ENCODE results near the gene HERPUD2.
"Not testable (repeated sequence)": the region's sequence is repeated elsewhere in the genome, so short reads cannot be mapped to it uniquely, and the experiment has no call there.

The HERPUD2 gene

DNA sequence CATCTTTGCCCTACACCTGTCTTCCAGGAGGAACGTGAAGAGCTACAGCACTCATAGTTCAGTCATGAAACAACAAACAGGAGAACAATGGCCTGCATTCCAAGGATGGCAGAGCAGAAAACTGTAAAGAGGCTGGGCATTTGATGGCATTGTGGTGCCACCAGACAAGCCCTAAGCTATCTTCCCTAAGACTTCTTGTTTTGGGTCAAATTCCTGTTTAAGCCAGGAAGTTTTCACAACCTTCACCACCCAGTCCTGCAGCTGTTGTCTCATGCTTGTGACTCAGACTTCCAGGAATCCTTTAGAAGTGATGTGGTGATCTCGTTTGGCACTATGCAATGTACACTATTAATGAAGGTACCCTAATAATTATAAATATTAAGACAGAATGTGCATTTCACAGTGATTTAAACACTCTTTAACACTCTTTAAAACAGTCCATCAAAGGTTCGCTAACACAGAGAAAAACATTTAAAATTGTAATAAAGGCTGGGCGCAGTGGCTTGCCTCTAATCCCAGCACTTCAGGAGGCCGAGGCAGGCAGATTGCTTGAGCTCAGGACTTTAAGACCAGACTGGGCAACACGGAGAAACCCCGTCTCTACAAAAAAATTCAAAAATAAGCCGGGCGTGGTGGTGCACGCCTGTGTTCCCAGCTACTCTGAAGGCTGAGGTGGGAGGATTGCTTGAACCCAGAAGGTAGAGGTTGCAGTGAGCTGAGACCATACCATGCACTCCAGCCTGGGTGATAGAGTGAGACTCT, 2.7 kb upstream of the HERPUD2 start:
- no peak overlapping the region for H3K4me3 ChIP-seq (ENCODE audit: low read length)
- TF ChIP-seq, protein P1, sequence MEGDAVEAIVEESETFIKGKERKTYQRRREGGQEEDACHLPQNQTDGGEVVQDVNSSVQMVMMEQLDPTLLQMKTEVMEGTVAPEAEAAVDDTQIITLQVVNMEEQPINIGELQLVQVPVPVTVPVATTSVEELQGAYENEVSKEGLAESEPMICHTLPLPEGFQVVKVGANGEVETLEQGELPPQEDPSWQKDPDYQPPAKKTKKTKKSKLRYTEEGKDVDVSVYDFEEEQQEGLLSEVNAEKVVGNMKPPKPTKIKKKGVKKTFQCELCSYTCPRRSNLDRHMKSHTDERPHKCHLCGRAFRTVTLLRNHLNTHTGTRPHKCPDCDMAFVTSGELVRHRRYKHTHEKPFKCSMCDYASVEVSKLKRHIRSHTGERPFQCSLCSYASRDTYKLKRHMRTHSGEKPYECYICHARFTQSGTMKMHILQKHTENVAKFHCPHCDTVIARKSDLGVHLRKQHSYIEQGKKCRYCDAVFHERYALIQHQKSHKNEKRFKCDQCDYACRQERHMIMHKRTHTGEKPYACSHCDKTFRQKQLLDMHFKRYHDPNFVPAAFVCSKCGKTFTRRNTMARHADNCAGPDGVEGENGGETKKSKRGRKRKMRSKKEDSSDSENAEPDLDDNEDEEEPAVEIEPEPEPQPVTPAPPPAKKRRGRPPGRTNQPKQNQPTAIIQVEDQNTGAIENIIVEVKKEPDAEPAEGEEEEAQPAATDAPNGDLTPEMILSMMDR (IDR thresholded peaks at IDR 0.05; ENCODE audit: insufficient read depth, low read depth, low read length, missing control alignments), result no peak
- peak; percentile 86 for DNase-seq (ENCODE audit: low read depth)

DNA sequence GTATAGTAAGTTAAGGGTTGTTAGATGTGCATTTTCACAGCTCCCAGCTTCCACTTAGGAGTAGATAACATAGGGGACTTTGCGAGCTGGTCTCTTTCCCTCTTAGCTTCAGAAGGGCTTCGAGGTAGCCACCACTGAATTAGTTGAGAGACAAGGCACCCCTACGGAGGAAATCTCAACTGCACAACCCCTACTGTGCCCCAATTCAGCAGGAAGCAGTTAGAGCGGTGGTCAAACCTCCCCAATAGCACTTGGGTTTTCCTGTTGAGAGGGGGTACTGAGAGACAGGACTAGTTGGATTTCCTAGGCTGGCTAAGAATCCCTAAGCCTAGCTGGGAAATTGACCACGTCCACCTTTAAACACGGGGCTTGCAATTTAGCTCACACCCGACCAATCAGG, 1.1 kb upstream of the HERPUD2 start:
- DNase-seq (ENCODE audit: low read depth), result no peak
- peak overlapping the region; percentile 90 for H3K4me3 ChIP-seq (ENCODE audit: low read length)

DNA sequence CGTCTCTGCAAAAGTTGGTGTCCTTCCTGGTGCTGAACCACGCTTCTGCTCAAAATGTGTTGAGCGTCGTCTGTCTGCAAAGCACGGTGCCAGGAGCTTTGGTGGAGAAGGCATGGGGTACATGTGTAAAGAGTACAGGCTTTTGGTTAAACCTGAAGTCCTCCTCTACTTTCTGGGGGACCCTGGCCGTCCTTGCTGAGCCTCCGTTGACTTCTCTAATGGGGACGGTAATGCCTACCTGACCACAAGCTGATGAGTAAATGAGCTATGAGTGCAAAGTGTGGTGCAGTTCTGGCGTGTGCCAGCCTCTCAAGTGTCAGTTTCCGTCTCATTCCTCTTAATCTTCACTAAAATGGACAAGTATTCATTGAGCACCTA, 527 bp upstream of the HERPUD2 start:
- TF ChIP-seq, protein P1 (IDR thresholded peaks at IDR 0.05; ENCODE audit: insufficient read depth, low read depth, low read length, missing control alignments), result no peak
- H3K4me3 ChIP-seq (ENCODE audit: low read length), result peak overlapping the region; percentile 90
- DNase-seq (ENCODE audit: low read depth), result no peak

More for the DNA sequence above, 1.1 kb upstream of the HERPUD2 start:
- TF ChIP-seq, protein P1 (IDR thresholded peaks at IDR 0.05; ENCODE audit: insufficient read depth, low read depth, low read length, missing control alignments), result no peak

DNA sequence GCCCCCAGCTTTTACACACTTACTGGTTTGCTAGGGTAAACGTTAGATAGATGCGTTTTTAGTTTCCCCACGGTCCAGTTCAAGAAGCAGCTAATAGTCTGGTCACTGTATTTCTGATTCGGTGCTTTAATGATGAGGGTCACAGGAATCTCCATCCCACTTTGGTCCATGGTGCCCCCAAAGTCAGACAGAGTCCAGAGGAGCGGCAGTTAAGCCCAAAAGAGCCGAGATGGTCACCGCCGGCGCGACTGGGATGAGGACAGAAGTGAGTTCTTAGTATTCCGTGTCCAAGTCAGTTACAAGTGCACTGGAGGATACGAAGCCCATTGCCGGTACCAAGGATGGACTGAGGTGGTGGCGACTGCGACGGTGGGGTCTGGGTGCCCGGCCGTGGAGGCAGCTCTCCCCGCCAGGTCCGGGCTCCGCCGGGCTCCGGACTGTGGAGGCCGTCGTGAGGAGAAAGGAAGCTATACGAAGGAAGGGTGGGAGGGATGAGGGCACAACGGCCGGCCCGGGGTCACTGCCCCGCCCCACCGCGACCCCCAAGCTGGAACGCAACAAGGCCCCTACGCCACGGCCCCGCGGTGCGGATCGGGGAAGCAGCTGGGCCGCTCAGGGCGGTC, 663 bp downstream of the HERPUD2 start:
- TF ChIP-seq, protein P1 (IDR thresholded peaks at IDR 0.05; ENCODE audit: insufficient read depth, low read depth, low read length, missing control alignments), result no peak
- DNase-seq (ENCODE audit: low read depth), result no peak

DNA sequence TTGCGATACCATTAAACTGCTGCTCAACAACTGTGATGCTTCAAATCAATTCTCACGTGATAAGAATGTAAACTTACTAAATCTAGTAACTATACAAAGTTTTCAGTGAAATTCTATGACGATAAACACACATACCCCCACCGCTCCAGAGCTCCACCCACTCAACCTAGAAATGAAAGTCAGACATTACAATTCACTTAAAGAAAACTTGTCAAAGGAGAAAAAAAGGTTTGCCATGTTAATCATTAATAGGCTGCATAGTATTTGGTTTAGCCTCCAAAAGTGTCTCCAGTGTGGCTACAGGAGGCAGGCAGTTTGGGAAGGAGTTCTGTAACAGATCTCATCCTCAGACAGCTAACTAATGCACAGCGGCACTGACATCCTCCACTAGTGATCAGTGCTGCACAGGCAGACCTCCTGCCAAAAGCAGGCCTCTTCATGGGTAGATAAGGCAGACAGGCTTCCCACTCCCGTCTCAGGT, 3.1 kb downstream of the HERPUD2 start:
- no peak overlapping the region for H3K4me3 ChIP-seq (ENCODE audit: low read length)
- no peak for DNase-seq (ENCODE audit: low read depth)
- TF ChIP-seq, protein P1 (IDR thresholded peaks at IDR 0.05; ENCODE audit: insufficient read depth, low read depth, low read length, missing control alignments), result no peak

More for the DNA sequence above, 663 bp downstream of the HERPUD2 start:
- H3K4me3 ChIP-seq (ENCODE audit: low read length), result peak overlapping the region; percentile 90

DNA sequence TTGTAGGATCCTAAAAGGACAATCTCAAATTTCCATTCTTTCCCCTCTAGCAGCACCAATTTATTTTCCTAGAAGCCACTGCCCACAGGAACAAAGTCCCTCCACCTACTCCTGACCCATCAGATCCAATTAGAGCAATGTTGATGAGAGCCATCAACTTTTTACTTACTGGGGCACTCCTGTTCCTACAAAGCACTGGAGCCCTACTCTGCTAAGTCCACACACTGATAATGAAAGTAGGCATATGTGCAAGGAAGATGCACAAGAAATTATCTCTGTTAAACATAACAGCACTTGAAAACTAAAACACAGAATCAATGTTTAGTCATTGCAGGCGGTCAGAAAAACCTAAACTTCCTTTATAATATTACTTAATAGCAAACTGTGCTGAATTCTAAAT, 3.6 kb downstream of the HERPUD2 start:
- DNase-seq (ENCODE audit: low read depth), result no peak
- TF ChIP-seq, protein P1 (IDR thresholded peaks at IDR 0.05; ENCODE audit: insufficient read depth, low read depth, low read length, missing control alignments), result no peak
- no peak overlapping the region for H3K4me3 ChIP-seq (ENCODE audit: low read length)

DNA sequence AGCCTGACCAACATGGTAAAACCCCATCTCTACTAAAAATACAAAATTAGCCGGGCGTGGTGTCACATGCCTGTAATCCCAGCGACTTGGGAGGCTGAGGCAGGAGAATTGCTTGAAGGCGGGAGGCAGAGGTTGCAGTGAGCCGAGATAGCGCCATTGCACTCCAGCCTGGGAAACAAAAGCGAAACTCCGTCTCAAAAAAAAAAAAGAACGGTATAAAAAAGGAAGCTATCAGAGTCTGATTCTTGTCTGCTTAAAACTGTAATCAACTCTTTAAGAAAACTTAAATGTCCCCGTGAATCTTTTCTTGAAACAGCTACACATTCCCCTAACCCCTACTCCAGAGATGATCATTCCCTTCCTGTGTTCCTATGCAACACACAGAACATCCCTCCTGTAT, 4.3 kb downstream of the HERPUD2 start:
- not testable (repeated sequence) for H3K4me3 ChIP-seq (ENCODE audit: low read length); DNase-seq (ENCODE audit: low read depth)
